ENCODE results near the gene HEATR1. TPM values are rescaled to one million over a fixed set of nuclear protein-coding genes. Genes with fewer than 3 reads are reported as not detected.
"Not testable (repeated sequence)": the region's sequence is repeated elsewhere in the genome, so short reads cannot be mapped to it uniquely, and the experiment has no call there.

HEATR1 gene
- polyA plus RNA-seq, 12 donors = 15.8 to 27.9 (median 20.8) TPM; not detected in 1

GRCh38 chr1:236509647-236510401 is 94.5 kb downstream of the HEATR1 start:
- DNase-seq = no peak

DNA sequence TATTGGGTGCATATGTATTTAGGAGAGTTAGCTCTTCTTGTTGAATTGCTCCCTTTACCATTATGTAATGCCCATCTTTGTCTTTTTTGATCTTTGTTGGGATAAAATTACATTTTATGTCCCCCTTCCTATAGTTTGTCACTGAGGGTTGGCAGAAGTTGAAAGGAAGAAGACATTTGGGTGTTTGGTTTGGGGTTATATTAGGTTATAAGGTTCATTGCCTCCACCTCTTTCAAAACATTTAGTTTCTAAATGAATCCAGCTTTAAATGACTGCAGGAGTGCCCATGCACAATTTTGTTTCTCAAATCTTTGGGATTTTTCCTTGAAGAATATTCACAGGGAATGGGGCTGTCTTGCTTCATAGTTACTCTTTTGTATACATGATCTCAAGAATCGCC is 95.1 kb downstream of the HEATR1 start:
- DNase-seq = no peak

GRCh38 chr1:236508593-236509027 is 95.7 kb downstream of the HEATR1 start:
- DNase-seq = no peak

DNA sequence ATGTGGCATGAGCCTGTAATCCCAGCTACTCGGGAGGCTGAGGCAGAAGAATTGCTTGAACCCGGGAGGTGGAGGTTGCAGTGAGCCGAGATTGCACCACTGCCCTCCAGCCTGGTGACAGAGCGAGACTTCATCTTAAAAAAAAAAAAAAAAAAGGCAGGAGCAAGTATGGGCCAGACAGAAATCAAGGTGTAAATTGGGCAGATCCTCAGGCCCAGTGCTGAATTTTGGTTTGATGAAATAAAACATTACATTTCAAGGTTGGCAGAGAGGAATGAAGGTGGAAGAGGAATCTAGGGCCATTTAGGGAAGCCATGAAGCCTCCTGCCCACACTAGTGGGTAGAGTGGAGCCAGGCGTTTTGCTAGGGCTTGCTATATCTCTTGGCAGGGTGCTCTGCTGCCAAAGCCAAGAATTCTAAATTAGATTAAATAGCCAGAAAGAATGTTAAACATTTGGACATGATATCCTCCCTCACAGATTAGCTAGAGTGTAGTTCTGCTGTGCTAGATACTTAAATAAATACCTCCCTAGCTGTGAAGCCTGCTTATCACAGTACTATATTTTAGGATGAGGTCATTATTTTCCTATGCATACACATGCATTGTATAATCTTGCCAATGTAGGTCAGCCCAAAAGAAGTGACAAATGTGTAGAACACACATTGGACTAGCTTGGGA is 97.2 kb downstream of the HEATR1 start:
- no peak for DNase-seq

- DNase-seq = not testable (repeated sequence)
Observed at GRCh38 chr1:236504338-236504737, 100.0 kb downstream of the HEATR1 start.

DNA sequence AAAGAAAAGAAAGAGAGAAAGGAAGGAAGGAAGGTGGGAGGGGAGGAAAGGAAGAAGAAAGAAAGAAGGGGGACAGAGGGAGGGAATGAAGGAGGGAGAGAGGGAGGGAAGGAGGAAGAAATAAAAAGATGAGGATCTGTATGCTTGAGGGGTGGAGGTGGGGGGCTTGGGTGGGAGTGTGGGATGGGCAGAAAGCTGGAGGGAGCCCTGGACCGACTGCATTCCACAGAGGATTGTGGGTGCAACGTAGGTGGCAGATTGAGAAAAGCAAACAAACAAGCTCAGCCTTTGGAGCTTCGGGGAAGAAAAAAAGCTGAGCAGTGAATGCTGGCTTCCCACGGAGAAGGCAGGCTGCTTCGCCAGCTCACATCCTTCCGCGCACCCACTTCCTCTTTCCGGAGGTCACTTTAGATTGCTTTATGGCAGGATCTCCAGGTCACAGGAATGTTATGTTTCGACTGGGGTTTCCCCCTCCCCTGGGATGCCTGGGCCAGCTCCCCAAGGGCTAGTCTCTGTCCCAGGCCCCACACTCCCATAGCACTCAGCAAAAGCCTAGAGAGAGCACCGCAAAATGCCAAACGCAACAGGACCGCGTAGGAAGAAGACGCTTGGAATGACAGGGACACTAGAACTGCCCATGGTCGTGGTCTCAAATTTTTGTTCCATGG is 101.2 kb downstream of the HEATR1 start:
- DNase-seq = peak; percentile 35

GRCh38 chr1:236502579-236502971 is 101.7 kb downstream of the HEATR1 start:
- no peak for DNase-seq

DNA sequence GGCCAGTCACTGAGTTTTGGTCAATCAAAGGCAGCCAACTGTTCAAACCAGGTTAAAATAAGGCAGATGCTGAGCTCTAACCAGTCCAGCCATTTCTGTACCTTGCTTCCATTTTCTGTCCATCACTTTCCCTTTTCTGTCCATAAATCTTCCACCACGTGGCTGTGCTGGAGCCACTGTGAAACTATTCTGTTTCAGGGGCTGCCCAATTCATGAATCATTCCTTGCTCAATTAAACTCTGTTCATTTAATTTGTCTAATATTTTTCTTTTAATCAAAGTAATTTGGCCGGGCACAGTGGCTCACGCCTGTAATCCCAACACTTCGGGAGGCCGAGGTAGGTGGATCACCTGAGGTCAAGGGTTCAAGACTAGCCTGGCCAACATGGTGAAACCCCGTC is 103.2 kb downstream of the HEATR1 start:
- no peak for DNase-seq

Other genes starting within 250 kb of the HEATR1 start
- 10 to 100 TPM in 1 of 12 donors, 1 to 10 TPM in 2, under 1 TPM in 7, not detected in 2; 0.19 to 16.6 (median 0.42) TPM for gene EDARADD, start 210.2 kb downstream of the HEATR1 start, polyA plus RNA-seq (ENCODE audit: insufficient read length in 12 of 12)
- gene LGALS8, start 80.5 kb downstream of the HEATR1 start, polyA plus RNA-seq (ENCODE audit: insufficient read length in 12 of 12) = 10 to 100 TPM in 11 of 12 donors, not detected in 1; 23.8 to 88.7 (median 32.6) TPM
- gene ACTN2, start 82.0 kb upstream of the HEATR1 start, polyA plus RNA-seq (ENCODE audit: insufficient read length in 12 of 12) = 1,000 to 10,000 TPM in 9 of 12 donors, 100 to 1,000 TPM in 3; 316 to 2,671 (median 1,610) TPM
- gene MTR, start 190.8 kb upstream of the HEATR1 start, polyA plus RNA-seq (ENCODE audit: insufficient read length in 12 of 12) = 10 to 100 TPM in 11 of 12 donors, not detected in 1; 16.7 to 32.1 (median 23.8) TPM